ENCODE data around the gene CNOT8. TPM values are rescaled to one million over a fixed set of nuclear protein-coding genes. Genes with fewer than 3 reads are reported as not detected.
"Not testable (repeated sequence)": the region's sequence is repeated elsewhere in the genome, so short reads cannot be mapped to it uniquely, and the experiment has no call there.

CNOT8 gene
- total and polyA plus RNA-seq, 9 of the 15 experiments (the other 6 are each of a cell fraction or from before 2014, with no cell fraction given): 15.2 to 68.9 (median 52.1) TPM

- H3K27ac ChIP-seq (ENCODE audit: extremely low read depth, low read depth, low read length); H3K9ac ChIP-seq (ENCODE audit: insufficient read depth in 1 of 2, low read depth in 2 of 2, low read length in 2 of 2); H3K9me3 ChIP-seq (replicated peaks; ENCODE audit: control insufficient read depth, insufficient read depth, low read depth, low read length); FAIRE-seq; intact Hi-C loops (cut with micrococcal nuclease); H4K20me1 ChIP-seq (replicated peaks; ENCODE audit: control insufficient read depth, insufficient read depth, low read length); DNase-seq (ENCODE audit: extremely low read depth in 1 of 4, low spot score in 3 of 4); H3K4me1 ChIP-seq (replicated peaks in 1 of 2; ENCODE audit: control insufficient read depth in 2 of 2, insufficient read depth in 2 of 2, low read length in 2 of 2); in situ Hi-C loops (cut with MboI); H3K4me2 ChIP-seq (ENCODE audit: insufficient read depth, low read length); H3K27me3 ChIP-seq (ENCODE audit: control insufficient read depth in 2 of 2, insufficient read depth in 2 of 2, low read length in 2 of 2); H3K79me2 ChIP-seq (ENCODE audit: control insufficient read depth, insufficient read depth, low read length); H3K4me3 ChIP-seq; ATAC-seq; CTCF ChIA-PET (ENCODE audit: low intra/inter-chr PET ratio); H2AFZ ChIP-seq (ENCODE audit: low read depth, low read length); H3K9me1 ChIP-seq (ENCODE audit: control insufficient read depth, insufficient read depth, low read length); BruUV-seq (replicated peaks): not testable (repeated sequence)
- POLR2A ChIA-PET: interaction anchor here (1.4 kb wide), 1 partner anchor 11 kb away, joined by 3 read pairs; no protein-coding TSS in a partner anchor
- 92% methylated on average over 7 of the region's 7 CpGs for WGBS (ENCODE audit: insufficient coverage, low coverage, missing lambda C conversion rate)
- H3K36me3 ChIP-seq (ENCODE audit: control insufficient read depth, insufficient read depth, low read length): peaks cover 94% of the 10 kb centered on the region
Observed at GRCh38 chr5:154905601-154906000, 47.2 kb downstream of the CNOT8 start.

GRCh38 chr5:154916874-154917273 is 58.4 kb downstream of the CNOT8 start:
- intact Hi-C loops (cut with micrococcal nuclease) (no loop called here), in situ Hi-C loops (cut with MboI) (no loop called here)
- TF ChIP-seq PHF8 (IDR thresholded peaks at IDR 0.05; ENCODE audit: borderline replicate concordance, low read length): no peak
- TF ChIP-seq NFIC (IDR thresholded peaks at IDR 0.05): peak; percentile 27; the same call in 1 of the 2 replicates
- TF ChIP-seq ZNF76 (CRISPR knock-in tag; IDR thresholded peaks at IDR 0.05; ENCODE audit: borderline replicate concordance): no peak
- no peak for TF ChIP-seq HEY1 (CRISPR knock-in tag; IDR thresholded peaks at IDR 0.05; ENCODE audit: borderline replicate concordance)
- no peaks in the 10 kb centered on the region for H3K9me3 ChIP-seq (replicated peaks; ENCODE audit: control insufficient read depth, insufficient read depth, low read depth, low read length)
- BruUV-seq (replicated peaks): no TSS peak
- H3K4me1 ChIP-seq (replicated peaks in 1 of 2; ENCODE audit: control insufficient read depth in 2 of 2, insufficient read depth in 2 of 2, low read length in 2 of 2): no peaks in the 10 kb centered on the region
- WGBS (ENCODE audit: insufficient coverage, low coverage, missing lambda C conversion rate): 87% methylated on average over 3 of the region's 3 CpGs
- no peaks in the 10 kb centered on the region for H3K27me3 ChIP-seq (ENCODE audit: control insufficient read depth in 2 of 2, insufficient read depth in 2 of 2, low read length in 2 of 2)
- H3K4me2 ChIP-seq (ENCODE audit: insufficient read depth, low read length): no peak overlapping the region
- no peak overlapping the region for H3K9ac ChIP-seq (ENCODE audit: insufficient read depth in 1 of 2, low read depth in 2 of 2, low read length in 2 of 2)
- no peaks in the 10 kb centered on the region for H3K9me1 ChIP-seq (ENCODE audit: control insufficient read depth, insufficient read depth, low read length)
- no peaks in the 10 kb centered on the region for H4K20me1 ChIP-seq (replicated peaks; ENCODE audit: control insufficient read depth, insufficient read depth, low read length)
- peaks cover 96% of the 10 kb centered on the region for H3K36me3 ChIP-seq (ENCODE audit: control insufficient read depth, insufficient read depth, low read length)
- no peak overlapping the region for H3K27ac ChIP-seq (ENCODE audit: extremely low read depth, low read depth, low read length)
- DNase-seq (ENCODE audit: extremely low read depth in 1 of 4, low spot score in 3 of 4) (no peak), ATAC-seq (no peak), FAIRE-seq (no peak)
- CTCF ChIA-PET (ENCODE audit: low intra/inter-chr PET ratio): no interaction called here
- no peaks in the 10 kb centered on the region for H3K79me2 ChIP-seq (ENCODE audit: control insufficient read depth, insufficient read depth, low read length)
- H2AFZ ChIP-seq (ENCODE audit: low read depth, low read length): no peak overlapping the region
- H3K4me3 ChIP-seq: no peak overlapping the region
- POLR2A ChIA-PET: interaction anchor here (1.2 to 1.4 kb wide), 5 partner anchors 11 to 21 kb away, joined by 3 to 4 read pairs (median 4); partner anchors contain the start of gene GEMIN5
